ENCODE measurements around the gene KLHDC4. TPM values are rescaled to one million over a fixed set of nuclear protein-coding genes. Genes with fewer than 3 reads are reported as not detected.

The KLHDC4 gene
- total RNA-seq, 1 donor from 2014 or later = 87.0 TPM

GRCh38 chr16:87696726-87697125, 69.1 kb downstream of the KLHDC4 start:
- intact Hi-C loops (cut with micrococcal nuclease) = no loop called here
- ChIA-PET POLR2A (no interaction called here), CTCF (no interaction called here)
- no peak overlapping the region for H3K27ac Mint-ChIP-seq
- ATAC-seq (ENCODE audit: low read depth) (no peak), DNase-seq (no peak)
- no peaks in the 10 kb centered on the region for H3K27me3 Mint-ChIP-seq
- H3K4me1 Mint-ChIP-seq = peaks cover 35% of the 10 kb centered on the region
- no peaks in the 10 kb centered on the region for H3K9me3 Mint-ChIP-seq
- peaks cover 19% of the 10 kb centered on the region for H3K36me3 Mint-ChIP-seq (ENCODE audit: low read depth)
- no peak overlapping the region for H3K4me3 Mint-ChIP-seq
- no peak for TF ChIP-seq CTCF (IDR thresholded peaks at IDR 0.05)

GRCh38 chr16:87695534-87695933, 70.3 kb downstream of the KLHDC4 start:
- intact Hi-C loops (cut with micrococcal nuclease) = no loop called here
- ATAC-seq (ENCODE audit: low read depth) (no peak), DNase-seq (no peak)
- no peak overlapping the region for H3K4me3 Mint-ChIP-seq
- POLR2A ChIA-PET = no interaction called here
- H3K27me3 Mint-ChIP-seq = no peaks in the 10 kb centered on the region
- TF ChIP-seq CTCF (IDR thresholded peaks at IDR 0.05) = no peak
- H3K27ac Mint-ChIP-seq = no peak overlapping the region
- H3K9me3 Mint-ChIP-seq = no peaks in the 10 kb centered on the region
- H3K4me1 Mint-ChIP-seq = peaks cover 24% of the 10 kb centered on the region
- H3K36me3 Mint-ChIP-seq (ENCODE audit: low read depth) = peaks cover 19% of the 10 kb centered on the region
- CTCF ChIA-PET = no interaction called here

GRCh38 chr16:87694441-87695125, 71.2 kb downstream of the KLHDC4 start:
- Mint-ChIP-seq H3K27me3 (no peaks in the 10 kb centered on the region), H3K4me3 (no peak overlapping the region), H3K36me3 (ENCODE audit: low read depth) (peaks cover 19% of the 10 kb centered on the region), H3K9me3 (no peaks in the 10 kb centered on the region), H3K27ac (no peak overlapping the region), H3K4me1 (peaks cover 18% of the 10 kb centered on the region)
- no peak for DNase-seq
- no peak for ATAC-seq (ENCODE audit: low read depth)
- no peak for TF ChIP-seq CTCF (IDR thresholded peaks at IDR 0.05)
- CTCF ChIA-PET = no interaction called here
- POLR2A ChIA-PET = no interaction called here
- intact Hi-C loops (cut with micrococcal nuclease) = no loop called here

- no peak for TF ChIP-seq CTCF (IDR thresholded peaks at IDR 0.05)
- Mint-ChIP-seq H3K27ac (no peak overlapping the region), H3K36me3 (ENCODE audit: low read depth) (peaks cover 19% of the 10 kb centered on the region), H3K27me3 (no peaks in the 10 kb centered on the region), H3K4me1 (peaks cover 10% of the 10 kb centered on the region), H3K9me3 (no peaks in the 10 kb centered on the region), H3K4me3 (no peak overlapping the region)
- DNase-seq = no peak
- ChIA-PET POLR2A (no interaction called here), CTCF (no interaction called here)
- ATAC-seq (ENCODE audit: low read depth) = no peak
- intact Hi-C loops (cut with micrococcal nuclease) = no loop called here
Observed at GRCh38 chr16:87693827-87694226, 72.0 kb downstream of the KLHDC4 start.

- CTCF ChIA-PET = no interaction called here
Observed at GRCh38 chr16:87692756-87693155, 73.0 kb downstream of the KLHDC4 start.

More at GRCh38 chr16:87692756-87693155, 73.0 kb downstream of the KLHDC4 start:
- Mint-ChIP-seq H3K27ac (no peak overlapping the region), H3K4me3 (no peak overlapping the region), H3K27me3 (no peaks in the 10 kb centered on the region), H3K36me3 (ENCODE audit: low read depth) (peaks cover 19% of the 10 kb centered on the region), H3K4me1 (no peaks in the 10 kb centered on the region), H3K9me3 (no peaks in the 10 kb centered on the region)
- no peak for TF ChIP-seq CTCF (IDR thresholded peaks at IDR 0.05)
- POLR2A ChIA-PET = no interaction called here
- ATAC-seq (ENCODE audit: low read depth) (no peak), DNase-seq (no peak)
- intact Hi-C loops (cut with micrococcal nuclease) = no loop called here

Measured in activated B cell treated with CpG ODN at 0.5 μM for 24 hours (primary cell).